H9 (cell line): Measurements from ENCODE around the gene BRMS1. TPM values are rescaled to one million over a fixed set of nuclear protein-coding genes. Genes with fewer than 3 reads are reported as not detected.

Source experiments
- DNase-seq: peaks from one replicate; pipeline ENCODE4 v3.0.0-alpha.2; 2017
- H2AFZ ChIP-seq: one replicate; pipeline ENCODE4 v1.6.1; 2013; ENCODE audit warnings: mild to moderate bottlenecking, low read length, control low read depth, moderate library complexity
- H2AK5ac ChIP-seq: 2 replicates; pipeline ENCODE4 v1.6.1; 2013; ENCODE audit warnings: low read length, control low read depth, mixed read lengths; ENCODE audit not compliant: insufficient read length
- H2BK120ac ChIP-seq: one replicate; pipeline ENCODE4 v1.6.1; 2013; ENCODE audit warnings: low read depth, mild to moderate bottlenecking, low read length, control low read depth, inconsistent platforms; ENCODE audit not compliant: poor library complexity, severe bottlenecking
- H2BK12ac ChIP-seq: 2 replicates; pipeline ENCODE4 v1.6.1; 2013; ENCODE audit warnings: low read length, control low read depth, mixed read lengths, low read depth; ENCODE audit not compliant: insufficient read length
- H2BK15ac ChIP-seq: 2 replicates; pipeline ENCODE4 v1.6.1; 2013; ENCODE audit warnings: low read depth, low read length, control low read depth
- H2BK20ac ChIP-seq: one replicate; pipeline ENCODE4 v1.6.1; 2013; ENCODE audit warnings: low read depth, mild to moderate bottlenecking, low read length, control low read depth, inconsistent platforms; ENCODE audit not compliant: poor library complexity, severe bottlenecking
- H2BK5ac ChIP-seq: 2 replicates; pipeline ENCODE4 v1.6.1; 2013; ENCODE audit warnings: low read length, control low read depth, mixed read lengths; ENCODE audit not compliant: insufficient read length
- H3K14ac ChIP-seq: 2 replicates; pipeline ENCODE4 v1.6.1; 2013; ENCODE audit warnings: low read length, control low read depth; ENCODE audit not compliant: insufficient read depth
- H3K18ac ChIP-seq: 2 replicates; pipeline ENCODE4 v1.6.1; 2013; ENCODE audit warnings: low read depth, mild to moderate bottlenecking, mixed read lengths, low read length, control low read depth; ENCODE audit not compliant: insufficient read length
- H3K23ac ChIP-seq: 2 replicates; pipeline ENCODE4 v1.6.1; 2013; ENCODE audit warnings: low read length, control low read depth, mixed read lengths, low read depth; ENCODE audit not compliant: insufficient read length
- H3K23me2 ChIP-seq: 2 replicates; pipeline ENCODE4 v1.6.1; 2013; ENCODE audit warnings: low read depth, mild to moderate bottlenecking, mixed read lengths, low read length, control low read depth; ENCODE audit not compliant: insufficient read length, poor library complexity, severe bottlenecking
- H3K27ac ChIP-seq: 2 replicates; pipeline ENCODE4 v1.5.1; 2013; ENCODE audit warnings: low read length, control low read depth, mixed read lengths, low read depth; ENCODE audit not compliant: insufficient read length
- H3K27me3 ChIP-seq: 2 replicates; pipeline ENCODE4 v1.6.1; 2013; ENCODE audit warnings: low read length, control low read depth, inconsistent platforms; ENCODE audit not compliant: insufficient read depth
- H3K4ac ChIP-seq: 2 replicates; pipeline ENCODE4 v1.6.1; 2013; ENCODE audit warnings: low read depth, mild to moderate bottlenecking, control low read depth, inconsistent platforms, low read length, moderate library complexity
- H3K4me1 ChIP-seq: 2 replicates; pipeline ENCODE4 v1.6.1; 2013; ENCODE audit warnings: low read length, control low read depth, inconsistent platforms; ENCODE audit not compliant: insufficient read depth
- H3K4me2 ChIP-seq: 2 replicates; pipeline ENCODE4 v1.6.1; 2013; ENCODE audit warnings: low read length, control low read depth, mixed read lengths; ENCODE audit not compliant: insufficient read length, insufficient read depth
- H3K56ac ChIP-seq: 2 replicates; pipeline ENCODE4 v1.6.1; 2013; ENCODE audit warnings: low read depth, mild to moderate bottlenecking, mixed read lengths, low read length, control low read depth; ENCODE audit not compliant: insufficient read length
- H3K79me1 ChIP-seq: 2 replicates; pipeline ENCODE4 v1.6.1; 2013; ENCODE audit warnings: low read depth, mild to moderate bottlenecking, moderate library complexity, low read length, control low read depth, inconsistent platforms; ENCODE audit not compliant: insufficient read depth, poor library complexity, severe bottlenecking
- H3K79me2 ChIP-seq: 2 replicates; pipeline ENCODE4 v1.6.1; 2013; ENCODE audit warnings: low read length, control low read depth, inconsistent platforms; ENCODE audit not compliant: insufficient read depth
- H3K9ac ChIP-seq: 2 replicates; pipeline ENCODE4 v1.6.1; 2013; ENCODE audit warnings: low read length, control low read depth, mixed read lengths; ENCODE audit not compliant: insufficient read length; ENCODE audit errors: extremely low read depth
- H3K9me3 ChIP-seq: one replicate; pipeline ENCODE4 v1.6.1; 2013; ENCODE audit warnings: low read depth, low read length, inconsistent platforms; ENCODE audit not compliant: control insufficient read depth
- H3T11ph ChIP-seq: one replicate; pipeline ENCODE4 v1.6.1; 2013; ENCODE audit warnings: mild to moderate bottlenecking, low read length, control low read depth, inconsistent platforms
- H4K20me1 ChIP-seq: one replicate; pipeline ENCODE4 v1.6.1; 2013; ENCODE audit not compliant: control insufficient read depth, insufficient read length, insufficient read depth
- H4K5ac ChIP-seq: 2 replicates; pipeline ENCODE4 v1.6.1; 2013; ENCODE audit warnings: low read depth, mild to moderate bottlenecking, mixed read lengths, low read length, control low read depth; ENCODE audit not compliant: insufficient read length
- H4K8ac ChIP-seq: replicated peaks from 2 replicates; pipeline ENCODE4 v1.6.1; 2013; ENCODE audit warnings: low read length, control low read depth, mixed read lengths, low read depth; ENCODE audit not compliant: insufficient read length
- H4K91ac ChIP-seq: 2 replicates; pipeline ENCODE4 v1.6.1; 2013; ENCODE audit warnings: low read depth, mild to moderate bottlenecking, moderate library complexity, mixed read lengths, low read length, control low read depth; ENCODE audit not compliant: insufficient read length
- H3K27ac Mint-ChIP-seq, 3 experiments: 2 replicates in 2 of 3; 3 replicates in 1 of 3; pipeline ENCODE4 v1.8.0; 2020 to 2021; ENCODE audit warnings: mixed read lengths in 3 of 3, mild to moderate bottlenecking in 1 of 3, moderate library complexity in 1 of 3
- H3K27me3 Mint-ChIP-seq: 2 replicates; pipeline ENCODE4 v1.8.0; 2021; ENCODE audit warnings: low read depth, mild to moderate bottlenecking, moderate library complexity, mixed read lengths
- H3K36me3 Mint-ChIP-seq, 3 experiments: 2 replicates in 2 of 3; 3 replicates in 1 of 3; pipeline ENCODE4 v1.8.0; 2020 to 2021; ENCODE audit warnings: low read depth in 3 of 3, mixed read lengths in 3 of 3; ENCODE audit not compliant: insufficient read depth in 1 of 3
- H3K4me1 Mint-ChIP-seq, 2 experiments: 2 replicates each; pipeline ENCODE4 v1.8.0; 2020; ENCODE audit warnings: mixed read lengths in 2 of 2
- H3K4me3 Mint-ChIP-seq, 2 experiments: 2 replicates in 1 of 2; 3 replicates in 1 of 2; pipeline ENCODE4 v1.8.0; 2020 to 2021; ENCODE audit warnings: mild to moderate bottlenecking in 2 of 2, mixed read lengths in 2 of 2, moderate library complexity in 1 of 2
- H3K9me3 Mint-ChIP-seq, 2 experiments: 2 replicates in 1 of 2; 3 replicates in 1 of 2; pipeline ENCODE4 v1.8.0; 2020; ENCODE audit warnings: mild to moderate bottlenecking in 2 of 2, mixed read lengths in 2 of 2, moderate library complexity in 1 of 2
- CTCF ChIP-seq: fragments of 200-600 bp; sonication (generic); conservative IDR thresholded peaks from 3 replicates; pipeline ENCODE4 v1.8.0; 2021; ENCODE audit warnings: antibody characterized with exemption, mild to moderate bottlenecking
- WGBS: extraction: QIAGEN DNeasy Blood & Tissue Kit; methylation state at CpG from one replicate; pipeline ENCODE4 v1.1.7; 2013; ENCODE audit warnings: missing lambda C conversion rate, low lambda C conversion rate, mixed read lengths; ENCODE audit not compliant: insufficient read length; ENCODE audit errors: extremely low coverage; 5-methylcytosine and 5-hydroxymethylcytosine counted together
- total RNA-seq: library from RNA; stranded (reverse); gene quantifications from 2 replicates; pipeline ENCODE4 v1.2.1, GENCODE V29; 2021

BRMS1 gene
- total RNA-seq, 1 experiment from 2014 or later = 50.1 TPM

DNA sequence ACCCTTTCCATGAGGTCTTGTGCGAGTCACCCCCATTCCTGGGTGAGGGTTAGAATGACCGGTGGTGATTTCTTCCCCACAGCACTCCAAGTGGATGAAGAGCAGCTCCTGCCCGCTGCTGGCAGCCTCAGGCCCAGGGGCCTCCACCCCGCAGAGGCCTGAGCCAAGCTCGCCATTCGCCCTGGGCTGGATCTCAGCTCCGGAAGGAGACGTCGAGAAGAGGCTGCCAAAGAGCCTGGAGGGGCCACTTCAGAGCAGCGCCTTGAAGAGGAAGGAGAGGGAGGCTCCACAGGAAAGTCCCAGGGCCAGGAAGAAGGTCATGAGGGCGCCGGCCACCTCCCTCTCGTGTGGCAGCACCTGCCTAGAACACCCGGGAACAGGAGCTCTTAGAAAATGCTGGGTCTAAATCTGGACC, 18.3 kb upstream of the BRMS1 start:
- Histone ChIP-seq H3K4me1 (peaks cover 4% of the 10 kb centered on the region; the same call in 1 of the 2 replicates), H2BK12ac (no peak overlapping the region), H3K79me1 (no peaks in the 10 kb centered on the region), H2BK120ac (no peak overlapping the region), H3K23ac (no peak overlapping the region), H3K79me2 (no peaks in the 10 kb centered on the region), H3K56ac (no peak overlapping the region), H2AFZ (no peak overlapping the region), H3K9me3 (no peaks in the 10 kb centered on the region), H3K9ac (no peak overlapping the region), H3K23me2 (no peaks in the 10 kb centered on the region), H2BK20ac (no peak overlapping the region), H4K8ac (no peak overlapping the region), H2BK5ac (no peak overlapping the region), H4K5ac (no peak overlapping the region), H2BK15ac (no peak overlapping the region), H3K18ac (no peak overlapping the region), H3T11ph (no peak overlapping the region), H3K4me2 (no peak overlapping the region), H4K91ac (no peak overlapping the region), H3K14ac (no peak overlapping the region), H3K27me3 (no peaks in the 10 kb centered on the region), H4K20me1 (no peaks in the 10 kb centered on the region), H3K27ac (no peak overlapping the region), H2AK5ac (no peak overlapping the region), H3K4ac (no peak overlapping the region)
- DNase-seq = no peak
- TF ChIP-seq CTCF = no peak
- WGBS = no CpG with 5 or more reads among the region's 14 CpGs
- peaks cover 7 to 8% of the 10 kb centered on the region in 2 experiments for H3K4me1 Mint-ChIP-seq
- H3K36me3 Mint-ChIP-seq = peaks cover 28 to 66% (median 52%) of the 10 kb centered on the region in 3 experiments; a peak in 6 of 7 replicates
- no peak overlapping the region for H3K27ac Mint-ChIP-seq
- no peaks in the 10 kb centered on the region for H3K9me3 Mint-ChIP-seq
- H3K4me3 Mint-ChIP-seq = no peak overlapping the region
- H3K27me3 Mint-ChIP-seq = no peaks in the 10 kb centered on the region; the same call in 1 of the 2 replicates
